Lower leg skin (tissue), 3 donors: ENCODE data around the gene RBM44.

Experiments
- POLR2A ChIP-seq, 2 donors: fragments of 450-650 bp; IDR thresholded peaks; one replicate each; pipeline ENCODE4 v1.6.1; 2016 to 2017; ENCODE audit warnings: antibody characterized with exemption in 2 of 2, mild to moderate bottlenecking in 1 of 2, moderate library complexity in 1 of 2
- TF ChIP-seq, protein P1 (sequence below), 3 donors: fragments of 450-650 bp; IDR thresholded peaks; one replicate each; pipeline ENCODE4 v1.5.1; 2016; ENCODE audit warnings: antibody characterized with exemption in 3 of 3, mild to moderate bottlenecking in 3 of 3, moderate library complexity in 2 of 3

DNA sequence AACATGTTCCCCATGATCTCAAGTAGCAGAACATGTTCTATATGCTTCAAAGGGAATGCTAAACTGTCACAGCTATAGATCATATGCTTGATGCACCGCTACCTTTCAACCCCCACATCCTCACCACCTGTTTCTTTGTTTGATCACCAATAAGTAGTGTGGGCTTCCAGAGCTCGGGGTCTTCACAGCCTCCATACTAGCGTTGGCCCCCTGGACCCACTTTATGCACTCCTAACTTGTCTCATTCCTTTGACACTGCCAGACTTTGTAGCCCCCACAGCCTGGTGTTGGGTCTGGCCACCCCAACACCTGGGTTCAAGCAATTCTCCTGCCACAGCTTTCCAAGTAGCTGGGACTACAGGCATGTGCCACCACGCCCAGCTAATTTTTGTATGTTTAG, 11.6 kb upstream of the RBM44 start:
- no peak for TF ChIP-seq POLR2A (IDR thresholded peaks at IDR 0.05)
- TF ChIP-seq, protein P1, sequence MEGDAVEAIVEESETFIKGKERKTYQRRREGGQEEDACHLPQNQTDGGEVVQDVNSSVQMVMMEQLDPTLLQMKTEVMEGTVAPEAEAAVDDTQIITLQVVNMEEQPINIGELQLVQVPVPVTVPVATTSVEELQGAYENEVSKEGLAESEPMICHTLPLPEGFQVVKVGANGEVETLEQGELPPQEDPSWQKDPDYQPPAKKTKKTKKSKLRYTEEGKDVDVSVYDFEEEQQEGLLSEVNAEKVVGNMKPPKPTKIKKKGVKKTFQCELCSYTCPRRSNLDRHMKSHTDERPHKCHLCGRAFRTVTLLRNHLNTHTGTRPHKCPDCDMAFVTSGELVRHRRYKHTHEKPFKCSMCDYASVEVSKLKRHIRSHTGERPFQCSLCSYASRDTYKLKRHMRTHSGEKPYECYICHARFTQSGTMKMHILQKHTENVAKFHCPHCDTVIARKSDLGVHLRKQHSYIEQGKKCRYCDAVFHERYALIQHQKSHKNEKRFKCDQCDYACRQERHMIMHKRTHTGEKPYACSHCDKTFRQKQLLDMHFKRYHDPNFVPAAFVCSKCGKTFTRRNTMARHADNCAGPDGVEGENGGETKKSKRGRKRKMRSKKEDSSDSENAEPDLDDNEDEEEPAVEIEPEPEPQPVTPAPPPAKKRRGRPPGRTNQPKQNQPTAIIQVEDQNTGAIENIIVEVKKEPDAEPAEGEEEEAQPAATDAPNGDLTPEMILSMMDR (IDR thresholded peaks at IDR 0.05): no peak
